NCI-H774 (cell line): ENCODE measurements around the gene KCNJ1.

Experiments
- DNase-seq: peaks from one replicate; lab custom pipeline; 2025; lab: John Stamatoyannopoulos, UW

Gene KCNJ1

GRCh38 chr11:128867277-128867676 lies at the start of gene KCNJ1:
Gene KCNJ1, minus strand, starts transcription at chr11:128867296. Its CDS starts 27,053 bp downstream, at chr11:128840243.
- no peak for DNase-seq

- no peak for DNase-seq
Observed at GRCh38 chr11:128916681-128917080, 49.6 kb upstream of the KCNJ1 start.

DNA sequence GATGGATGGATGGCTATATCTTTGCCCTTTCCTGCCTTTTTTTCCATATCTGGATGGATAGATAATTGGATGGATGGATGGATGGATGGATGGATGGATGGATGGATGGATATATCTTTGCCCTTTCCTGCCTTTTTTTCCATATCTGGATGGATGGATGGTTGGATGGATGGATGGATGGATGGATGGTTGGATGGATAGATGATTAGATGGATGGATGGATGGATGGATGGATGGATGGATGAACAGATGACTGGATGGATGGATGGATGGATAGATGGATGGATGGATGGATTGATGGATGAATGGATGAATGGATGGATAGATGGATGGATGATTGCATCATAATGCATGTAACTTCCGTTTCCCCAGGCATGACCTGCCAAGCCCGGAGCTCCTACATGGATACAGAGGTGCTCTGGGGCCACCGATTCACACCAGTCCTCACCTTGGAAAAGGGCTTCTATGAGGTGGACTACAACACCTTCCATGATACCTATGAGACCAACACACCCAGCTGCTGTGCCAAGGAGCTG lies 49.0 kb upstream of the KCNJ1 start:
- DNase-seq, result no peak

GRCh38 chr11:128915149-128915521 lies 48.0 kb upstream of the KCNJ1 start:
- no peak for DNase-seq

DNA sequence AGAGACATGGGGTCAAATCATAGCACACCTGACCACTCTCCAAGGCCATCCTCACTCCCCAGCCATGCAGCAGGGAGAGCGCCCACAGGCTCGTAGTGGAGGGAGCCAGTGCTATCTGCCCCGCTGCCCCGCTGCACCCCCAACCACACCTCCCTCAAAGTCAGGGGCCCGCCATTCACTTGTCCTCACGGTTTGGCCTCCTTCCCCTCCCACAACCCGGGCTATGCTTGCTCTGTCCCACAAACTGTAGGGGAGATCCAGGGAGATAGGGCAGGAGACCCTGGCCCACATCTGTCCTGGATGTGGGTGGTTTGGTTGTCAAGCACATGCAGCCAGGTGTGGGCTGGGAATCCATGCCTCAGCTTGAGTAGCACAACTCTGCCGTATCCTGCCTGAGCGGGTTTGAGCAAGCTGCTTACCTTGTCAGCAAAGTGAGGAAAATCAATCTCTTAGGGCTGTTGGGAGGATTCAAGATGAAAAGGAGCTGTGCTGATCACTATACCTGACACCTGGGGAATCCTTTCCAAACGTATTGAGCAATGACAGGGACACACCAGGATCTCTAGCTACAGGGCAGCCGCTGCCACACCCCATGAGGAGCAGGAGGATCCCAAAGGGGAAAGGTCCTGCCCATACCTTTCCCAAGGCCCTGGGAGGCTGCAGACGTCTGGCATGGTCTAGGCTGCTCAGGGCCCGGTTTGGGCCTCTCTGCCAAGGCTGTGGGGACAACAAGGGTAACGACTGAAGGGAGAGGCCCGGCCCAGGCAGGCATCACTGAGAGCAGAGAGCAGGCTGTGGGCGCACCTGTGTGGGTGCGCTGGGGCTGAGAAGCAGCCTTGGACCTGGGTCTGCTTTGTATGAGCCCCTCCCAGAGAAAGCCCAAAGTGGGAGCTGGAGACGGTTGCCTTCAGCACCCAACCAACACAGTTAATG lies 47.4 kb upstream of the KCNJ1 start:
- DNase-seq, result no peak

DNA sequence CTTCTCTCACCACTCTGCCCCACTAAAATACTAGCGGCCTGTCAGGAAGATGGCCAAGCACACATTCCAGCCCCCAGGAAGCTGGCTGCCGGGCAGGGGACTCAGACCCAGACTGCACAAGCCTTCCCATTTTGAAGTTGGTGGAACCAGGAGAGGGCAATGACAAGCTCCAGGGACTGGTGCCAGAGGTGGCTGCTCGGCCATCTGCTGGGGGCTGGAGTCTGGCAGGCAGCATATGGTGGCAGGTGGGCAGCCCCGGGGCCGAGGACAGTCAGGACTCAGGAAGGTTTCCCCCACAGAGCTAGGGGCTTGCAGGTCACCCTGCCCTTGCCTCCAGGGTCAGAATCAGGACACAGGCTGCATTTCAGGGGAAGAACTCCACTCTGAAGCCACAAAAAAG lies 46.7 kb upstream of the KCNJ1 start:
- no peak for DNase-seq

GRCh38 chr11:128911701-128912100 lies 44.6 kb upstream of the KCNJ1 start:
- DNase-seq, result no peak

DNA sequence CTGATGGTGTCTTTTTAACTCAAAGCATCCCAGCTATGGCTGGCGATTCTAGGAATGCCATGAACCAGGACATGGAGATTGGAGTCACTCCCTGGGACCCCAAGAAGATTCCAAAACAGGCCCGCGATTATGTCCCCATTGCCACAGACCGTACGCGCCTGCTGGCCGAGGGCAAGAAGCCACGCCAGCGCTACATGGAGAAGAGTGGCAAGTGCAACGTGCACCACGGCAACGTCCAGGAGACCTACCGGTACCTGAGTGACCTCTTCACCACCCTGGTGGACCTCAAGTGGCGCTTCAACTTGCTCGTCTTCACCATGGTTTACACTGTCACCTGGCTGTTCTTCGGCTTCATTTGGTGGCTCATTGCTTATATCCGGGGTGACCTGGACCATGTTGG lies 44.1 kb upstream of the KCNJ1 start:
- no peak for DNase-seq

GRCh38 chr11:128910576-128910975 lies 43.5 kb upstream of the KCNJ1 start:
- DNase-seq, result no peak

GRCh38 chr11:128909438-128910125 lies 42.5 kb upstream of the KCNJ1 start:
- no peak for DNase-seq

DNA sequence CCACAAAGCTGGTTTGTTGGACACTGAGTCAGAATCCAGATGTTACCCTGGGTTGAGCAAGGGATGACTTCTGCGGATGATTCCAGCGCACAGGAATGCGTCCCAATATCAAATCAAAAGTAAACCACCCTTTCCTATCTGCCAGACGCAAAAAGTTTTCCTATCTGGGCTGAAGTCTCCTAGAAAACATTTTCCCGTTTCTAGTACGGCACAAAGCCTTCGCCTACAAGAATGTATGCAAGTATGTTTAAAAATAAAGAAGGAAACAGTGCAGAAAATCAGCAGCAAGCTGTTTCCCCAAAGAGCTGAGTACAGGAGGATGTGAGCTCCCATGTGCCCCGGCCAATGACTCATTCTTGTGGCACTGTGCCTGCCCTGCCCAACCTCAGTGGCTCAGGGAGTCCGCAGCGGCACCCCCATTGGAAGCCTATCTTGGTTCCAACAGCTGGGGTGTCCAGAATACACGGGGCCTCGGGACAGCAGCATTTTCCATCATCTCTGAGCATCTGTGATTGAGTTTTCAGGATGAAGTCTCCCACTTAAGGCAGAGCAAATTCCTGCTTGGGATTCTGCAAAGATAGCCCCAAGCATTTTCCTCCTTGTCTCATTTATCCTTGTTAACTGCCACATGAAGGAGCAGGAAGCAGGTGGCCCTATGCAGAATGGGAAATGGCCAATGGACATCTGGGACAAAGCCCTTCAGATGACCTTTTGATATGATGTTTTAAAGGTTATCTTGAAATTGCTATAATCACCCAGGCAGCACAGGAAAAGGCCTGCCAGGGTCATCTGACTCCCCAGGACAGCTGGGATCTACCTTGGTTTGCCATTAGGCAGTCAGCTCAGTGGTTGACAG lies 41.5 kb upstream of the KCNJ1 start:
- DNase-seq, result no peak

GRCh38 chr11:128907585-128907984 lies 40.5 kb upstream of the KCNJ1 start:
- no peak for DNase-seq

DNA sequence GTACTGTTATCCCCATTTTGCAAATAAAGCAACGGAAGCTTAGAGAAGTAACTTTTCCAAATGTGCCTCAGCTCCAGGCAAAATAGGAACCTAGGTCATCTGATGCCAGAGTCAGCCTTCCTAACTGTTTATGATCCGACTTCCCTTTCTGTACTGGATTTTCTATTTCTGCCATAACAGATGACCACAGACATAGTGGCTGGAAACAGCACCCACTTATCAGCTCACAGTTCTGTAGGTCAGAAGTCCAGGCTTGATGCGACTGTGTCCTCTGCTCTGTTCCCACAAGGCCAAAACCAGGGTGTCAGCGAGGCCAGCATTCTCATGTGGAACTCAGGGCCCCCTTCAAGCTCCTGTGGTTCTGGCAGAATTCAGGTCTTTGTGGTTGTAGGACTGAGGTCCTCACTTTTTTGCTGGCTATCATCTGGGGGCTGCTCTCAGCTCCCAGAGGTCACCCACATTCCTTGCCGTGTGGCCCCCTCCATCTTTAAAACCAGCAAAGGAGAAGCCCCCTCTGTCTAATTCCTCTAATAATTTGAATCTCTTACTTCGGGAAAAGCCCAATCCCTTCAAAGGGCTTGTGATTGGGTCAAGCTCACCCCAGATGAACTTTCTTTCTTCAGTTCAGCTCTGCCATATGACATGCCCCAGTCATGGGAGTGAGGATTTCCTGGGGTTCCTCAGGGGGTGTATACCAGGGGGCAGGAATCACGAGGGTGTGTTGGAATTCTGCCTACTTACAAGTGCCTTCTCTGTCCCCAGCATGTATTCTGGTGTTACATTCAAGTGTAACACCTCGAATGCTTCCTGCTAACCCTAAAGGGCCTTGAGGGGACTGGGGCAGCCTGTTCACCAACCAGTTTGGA lies 39.3 kb upstream of the KCNJ1 start:
- DNase-seq, result no peak

GRCh38 chr11:128905345-128906184 lies 38.5 kb upstream of the KCNJ1 start:
- DNase-seq, result peak; percentile 67

- peak; percentile 63 for DNase-seq
Observed at GRCh38 chr11:128904656-128905344, 37.7 kb upstream of the KCNJ1 start.

- DNase-seq, result no peak
Observed at GRCh38 chr11:128904303-128904655, 37.2 kb upstream of the KCNJ1 start.

DNA sequence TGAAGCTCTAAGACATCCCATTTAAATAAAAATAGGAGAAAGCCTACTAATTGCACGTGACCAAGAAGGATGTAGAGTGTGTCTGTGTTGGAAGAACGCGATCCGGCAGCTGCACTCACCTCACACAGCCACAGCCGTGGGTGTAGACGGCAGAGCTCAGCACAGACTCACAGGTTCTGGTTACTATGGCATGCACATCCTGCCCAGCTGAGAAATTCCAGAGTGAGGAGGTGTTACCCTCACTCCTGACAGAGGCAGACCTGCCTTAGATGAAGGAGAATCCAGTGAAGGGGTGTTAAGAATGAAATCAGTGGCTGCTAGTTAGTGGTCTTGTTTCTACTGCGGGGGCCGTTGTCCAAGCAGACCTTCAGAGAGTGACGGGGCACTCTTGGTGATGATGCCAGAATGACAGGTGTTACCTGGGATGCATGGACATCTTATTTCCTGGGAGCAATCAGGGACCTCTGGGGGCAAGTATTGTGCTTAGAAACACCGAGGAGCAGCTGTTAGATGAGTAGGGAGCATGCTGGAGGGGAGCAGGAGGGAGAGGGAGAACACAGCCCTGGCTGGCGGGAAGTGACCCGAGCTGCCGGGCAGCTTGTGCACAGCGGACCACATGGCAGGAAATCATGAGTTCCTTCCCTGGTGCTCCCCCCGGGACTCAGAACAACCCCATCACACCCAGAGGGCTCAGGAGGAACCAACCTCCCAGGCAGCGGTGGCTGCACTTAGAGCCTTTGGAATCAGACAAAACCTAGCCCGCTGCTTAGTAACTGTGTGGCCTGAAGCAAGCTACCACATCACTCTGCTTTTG lies 36.4 kb upstream of the KCNJ1 start:
- no peak for DNase-seq

- DNase-seq, result no peak
Observed at GRCh38 chr11:128902515-128903066, 35.5 kb upstream of the KCNJ1 start.
